WTC11 (cell line): ENCODE data around the gene CSNK2A1.

ENCODE experiments used
- GTF2I ChIP-seq: fragments of 250-450 bp; sonication (Bioruptor Pico); conservative IDR thresholded peaks from 2 replicates; pipeline ENCODE4 v1.4.0; 2021; ENCODE audit warnings: mild to moderate bottlenecking
- MAX ChIP-seq: sonication (generic); formaldehyde crosslinking; IDR thresholded peaks from 2 replicates; pipeline ENCODE4 v1.8.0; 2022; ENCODE audit warnings: mild to moderate bottlenecking, missing genetic modification reagents
- NR2C2 ChIP-seq: sonication (generic); formaldehyde crosslinking; IDR thresholded peaks from 2 replicates; pipeline ENCODE4 v1.8.0; 2022; ENCODE audit warnings: mild to moderate bottlenecking, missing genetic modification reagents
- TCF7 ChIP-seq: sonication (generic); formaldehyde crosslinking; IDR thresholded peaks from 2 replicates; pipeline ENCODE4 v1.8.0; 2022; ENCODE audit warnings: mild to moderate bottlenecking, low read depth, missing genetic modification reagents, moderate library complexity
- ZNF232 ChIP-seq: sonication (generic); formaldehyde crosslinking; IDR thresholded peaks from 2 replicates; pipeline ENCODE4 v1.8.0; 2022; ENCODE audit warnings: mild to moderate bottlenecking, missing genetic modification reagents
- TF ChIP-seq, protein P1 (sequence below): fragments of 200-600 bp; IDR thresholded peaks from 2 replicates; pipeline ENCODE4 v1.8.0; 2022; ENCODE audit warnings: antibody characterized with exemption
- TF ChIP-seq, protein P2 (sequence below): sonication (generic); formaldehyde crosslinking; IDR thresholded peaks from 2 replicates; pipeline ENCODE4 v1.8.0; 2022; ENCODE audit warnings: mild to moderate bottlenecking, missing genetic modification reagents

- TF ChIP-seq GTF2I (CRISPR knock-in tag) (no peak), ZNF232 (no peak), NR2C2 (CRISPR knock-in tag) (no peak), TCF7 (no peak), MAX (CRISPR knock-in tag) (no peak)
- TF ChIP-seq, protein P1, sequence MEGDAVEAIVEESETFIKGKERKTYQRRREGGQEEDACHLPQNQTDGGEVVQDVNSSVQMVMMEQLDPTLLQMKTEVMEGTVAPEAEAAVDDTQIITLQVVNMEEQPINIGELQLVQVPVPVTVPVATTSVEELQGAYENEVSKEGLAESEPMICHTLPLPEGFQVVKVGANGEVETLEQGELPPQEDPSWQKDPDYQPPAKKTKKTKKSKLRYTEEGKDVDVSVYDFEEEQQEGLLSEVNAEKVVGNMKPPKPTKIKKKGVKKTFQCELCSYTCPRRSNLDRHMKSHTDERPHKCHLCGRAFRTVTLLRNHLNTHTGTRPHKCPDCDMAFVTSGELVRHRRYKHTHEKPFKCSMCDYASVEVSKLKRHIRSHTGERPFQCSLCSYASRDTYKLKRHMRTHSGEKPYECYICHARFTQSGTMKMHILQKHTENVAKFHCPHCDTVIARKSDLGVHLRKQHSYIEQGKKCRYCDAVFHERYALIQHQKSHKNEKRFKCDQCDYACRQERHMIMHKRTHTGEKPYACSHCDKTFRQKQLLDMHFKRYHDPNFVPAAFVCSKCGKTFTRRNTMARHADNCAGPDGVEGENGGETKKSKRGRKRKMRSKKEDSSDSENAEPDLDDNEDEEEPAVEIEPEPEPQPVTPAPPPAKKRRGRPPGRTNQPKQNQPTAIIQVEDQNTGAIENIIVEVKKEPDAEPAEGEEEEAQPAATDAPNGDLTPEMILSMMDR, result no peak
- TF ChIP-seq, protein P2, sequence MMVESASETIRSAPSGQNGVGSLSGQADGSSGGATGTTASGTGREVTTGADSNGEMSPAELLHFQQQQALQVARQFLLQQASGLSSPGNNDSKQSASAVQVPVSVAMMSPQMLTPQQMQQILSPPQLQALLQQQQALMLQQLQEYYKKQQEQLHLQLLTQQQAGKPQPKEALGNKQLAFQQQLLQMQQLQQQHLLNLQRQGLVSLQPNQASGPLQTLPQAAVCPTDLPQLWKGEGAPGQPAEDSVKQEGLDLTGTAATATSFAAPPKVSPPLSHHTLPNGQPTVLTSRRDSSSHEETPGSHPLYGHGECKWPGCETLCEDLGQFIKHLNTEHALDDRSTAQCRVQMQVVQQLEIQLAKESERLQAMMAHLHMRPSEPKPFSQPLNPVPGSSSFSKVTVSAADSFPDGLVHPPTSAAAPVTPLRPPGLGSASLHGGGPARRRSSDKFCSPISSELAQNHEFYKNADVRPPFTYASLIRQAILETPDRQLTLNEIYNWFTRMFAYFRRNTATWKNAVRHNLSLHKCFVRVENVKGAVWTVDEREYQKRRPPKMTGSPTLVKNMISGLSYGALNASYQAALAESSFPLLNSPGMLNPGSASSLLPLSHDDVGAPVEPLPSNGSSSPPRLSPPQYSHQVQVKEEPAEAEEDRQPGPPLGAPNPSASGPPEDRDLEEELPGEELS (CRISPR knock-in tag), result no peak
These were observed 98.6 kb downstream of the CSNK2A1 start for GRCh38 chr20:444862-445426.
